Kidney epithelial cell (primary cell): ENCODE data around the gene PDIA6. TPM values are rescaled to one million over a fixed set of nuclear protein-coding genes. Genes with fewer than 3 reads are reported as not detected.

Source experiments
- DNase-seq: peaks from one replicate; pipeline ENCODE4 v3.0.0-alpha.2; 2010; ENCODE audit warnings: low read depth
- H3K27me3 ChIP-seq: 2 replicates; pipeline ENCODE4 v1.6.0; 2011; ENCODE audit warnings: low read length; ENCODE audit not compliant: control insufficient read depth, insufficient read depth
- H3K36me3 ChIP-seq: 2 replicates; pipeline ENCODE4 v1.5.1; 2011; ENCODE audit warnings: low read length; ENCODE audit not compliant: control insufficient read depth, insufficient read depth
- H3K4me3 ChIP-seq: 2 replicates; pipeline ENCODE4 v1.5.1; 2011; ENCODE audit warnings: low read depth, mild to moderate bottlenecking, control low read depth, low read length
- total RNA-seq: library from RNA; depleted of rRNA; stranded (reverse); fragments of >200 nt; gene quantifications from 2 replicates; pipeline ENCODE4 v1.2.3, GENCODE V29; 2015
- TF ChIP-seq, protein P1 (sequence below): IDR thresholded peaks from 2 replicates; pipeline ENCODE4 v1.5.1; 2011; ENCODE audit warnings: mild to moderate bottlenecking, moderate library complexity, low read length, control low read depth, inconsistent platforms; ENCODE audit not compliant: insufficient read depth, poor library complexity, severe bottlenecking

The PDIA6 gene
- total RNA-seq, 1 donor from 2014 or later = 328 TPM

DNA sequence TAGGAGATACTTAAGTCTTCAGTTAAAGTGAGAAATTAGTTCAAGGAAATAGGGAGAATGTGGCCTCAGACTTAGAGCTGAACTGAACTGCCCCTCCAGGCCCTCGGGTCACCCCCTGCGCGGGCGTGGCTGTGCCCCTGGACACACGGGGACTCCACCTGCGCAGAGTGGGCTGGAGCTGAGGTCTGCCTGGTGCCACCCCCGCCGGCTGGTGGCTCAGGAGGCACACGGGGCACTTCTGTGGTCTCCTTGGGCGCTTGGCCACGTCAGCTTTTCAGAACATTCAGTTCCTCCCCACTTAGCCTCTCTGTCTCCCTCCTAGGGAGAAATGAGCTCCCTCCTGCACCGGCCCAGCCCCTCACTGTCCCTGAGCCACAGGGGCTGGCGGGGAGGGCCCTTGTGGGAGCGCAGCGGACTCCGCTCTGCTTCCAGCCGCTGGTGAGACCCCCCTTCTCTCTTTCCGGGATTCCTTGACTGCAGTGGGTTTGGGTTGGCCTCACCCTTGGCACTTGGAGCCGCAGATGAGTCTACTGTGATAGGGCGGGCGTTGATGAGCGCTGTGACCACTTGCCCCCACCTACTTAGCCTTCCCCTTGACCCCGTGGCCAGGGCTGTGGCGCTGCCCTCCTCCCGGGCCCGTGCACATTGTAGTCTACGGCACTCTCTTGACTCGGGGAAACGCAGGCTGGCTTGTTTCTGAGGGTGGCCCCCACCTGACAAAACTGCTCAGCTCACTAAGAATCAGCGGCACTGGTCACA lies 18.2 kb upstream of the PDIA6 start:
- Histone ChIP-seq H3K27me3 (peaks cover 33% of the 10 kb centered on the region), H3K4me3 (no peak overlapping the region), H3K36me3 (no peaks in the 10 kb centered on the region)
- TF ChIP-seq, protein P1, sequence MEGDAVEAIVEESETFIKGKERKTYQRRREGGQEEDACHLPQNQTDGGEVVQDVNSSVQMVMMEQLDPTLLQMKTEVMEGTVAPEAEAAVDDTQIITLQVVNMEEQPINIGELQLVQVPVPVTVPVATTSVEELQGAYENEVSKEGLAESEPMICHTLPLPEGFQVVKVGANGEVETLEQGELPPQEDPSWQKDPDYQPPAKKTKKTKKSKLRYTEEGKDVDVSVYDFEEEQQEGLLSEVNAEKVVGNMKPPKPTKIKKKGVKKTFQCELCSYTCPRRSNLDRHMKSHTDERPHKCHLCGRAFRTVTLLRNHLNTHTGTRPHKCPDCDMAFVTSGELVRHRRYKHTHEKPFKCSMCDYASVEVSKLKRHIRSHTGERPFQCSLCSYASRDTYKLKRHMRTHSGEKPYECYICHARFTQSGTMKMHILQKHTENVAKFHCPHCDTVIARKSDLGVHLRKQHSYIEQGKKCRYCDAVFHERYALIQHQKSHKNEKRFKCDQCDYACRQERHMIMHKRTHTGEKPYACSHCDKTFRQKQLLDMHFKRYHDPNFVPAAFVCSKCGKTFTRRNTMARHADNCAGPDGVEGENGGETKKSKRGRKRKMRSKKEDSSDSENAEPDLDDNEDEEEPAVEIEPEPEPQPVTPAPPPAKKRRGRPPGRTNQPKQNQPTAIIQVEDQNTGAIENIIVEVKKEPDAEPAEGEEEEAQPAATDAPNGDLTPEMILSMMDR = no peak
- no peak for DNase-seq

DNA sequence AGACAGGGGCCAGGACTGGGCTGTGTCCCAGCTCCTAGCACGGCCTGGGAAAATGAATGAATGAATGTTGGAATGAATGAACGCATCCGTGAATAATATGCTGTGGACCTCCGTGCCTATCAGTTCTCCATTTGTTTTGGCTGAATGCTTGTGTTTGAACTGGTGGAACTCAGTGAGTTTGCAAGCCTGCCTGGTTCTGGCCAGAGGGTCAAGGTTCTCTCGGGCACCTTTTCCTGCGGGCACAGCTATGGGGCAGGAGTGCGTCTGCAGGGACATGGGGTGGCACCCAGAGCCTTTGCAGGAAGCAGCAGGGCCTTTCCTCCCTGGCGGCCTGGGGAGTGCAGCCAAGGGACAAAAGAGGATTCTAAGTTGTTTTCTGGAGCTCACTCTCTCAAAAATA lies 17.6 kb upstream of the PDIA6 start:
- TF ChIP-seq, protein P1 = no peak
- no peak for DNase-seq
- H3K27me3 ChIP-seq = peaks cover 33% of the 10 kb centered on the region
- no peaks in the 10 kb centered on the region for H3K36me3 ChIP-seq
- H3K4me3 ChIP-seq = no peak overlapping the region

DNA sequence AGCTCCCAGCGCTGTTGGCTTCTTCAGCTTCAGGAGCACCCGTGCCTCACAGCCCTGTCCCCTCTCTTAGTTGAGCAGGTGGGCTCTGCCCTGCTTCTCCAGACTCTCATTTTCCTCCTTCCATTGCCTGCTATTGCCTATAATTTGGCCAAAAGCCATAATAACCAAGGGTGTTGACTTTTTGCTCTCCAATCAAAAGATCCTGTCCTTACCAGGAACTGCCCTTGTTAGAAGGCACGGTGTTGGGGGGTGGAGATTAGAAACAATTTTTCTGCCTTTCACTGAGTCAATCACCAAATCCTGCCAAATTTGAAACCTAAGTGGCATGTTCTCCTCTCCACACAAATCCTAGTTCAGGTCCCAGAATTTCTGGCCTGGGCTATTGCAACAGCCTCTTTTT lies 16.7 kb upstream of the PDIA6 start:
- Histone ChIP-seq H3K36me3 (no peaks in the 10 kb centered on the region), H3K27me3 (peaks cover 33% of the 10 kb centered on the region), H3K4me3 (no peak overlapping the region)
- DNase-seq = no peak
- TF ChIP-seq, protein P1 = no peak

DNA sequence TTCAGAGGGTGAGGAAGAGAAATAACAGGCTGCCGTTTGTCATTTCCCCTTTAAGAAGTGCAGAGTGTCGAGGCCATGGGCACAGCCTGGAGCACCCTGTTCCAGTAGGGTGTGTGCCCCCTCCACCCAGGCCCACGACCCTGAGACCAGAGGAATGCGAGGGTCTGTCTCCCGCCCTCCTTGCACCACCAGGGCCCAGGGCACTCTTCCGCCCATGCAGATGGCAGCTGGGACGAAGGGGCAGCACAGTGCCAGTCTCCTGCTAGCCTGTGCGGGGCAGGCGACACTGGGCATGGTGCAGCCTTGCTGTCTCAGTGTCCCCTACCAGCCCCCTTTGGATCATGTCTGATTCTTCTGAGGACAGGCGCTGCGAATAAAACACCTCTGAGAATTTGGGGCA lies 15.8 kb upstream of the PDIA6 start:
- Histone ChIP-seq H3K4me3 (no peak overlapping the region), H3K27me3 (peaks cover 31% of the 10 kb centered on the region), H3K36me3 (no peaks in the 10 kb centered on the region)
- no peak for DNase-seq
- TF ChIP-seq, protein P1 = no peak

DNA sequence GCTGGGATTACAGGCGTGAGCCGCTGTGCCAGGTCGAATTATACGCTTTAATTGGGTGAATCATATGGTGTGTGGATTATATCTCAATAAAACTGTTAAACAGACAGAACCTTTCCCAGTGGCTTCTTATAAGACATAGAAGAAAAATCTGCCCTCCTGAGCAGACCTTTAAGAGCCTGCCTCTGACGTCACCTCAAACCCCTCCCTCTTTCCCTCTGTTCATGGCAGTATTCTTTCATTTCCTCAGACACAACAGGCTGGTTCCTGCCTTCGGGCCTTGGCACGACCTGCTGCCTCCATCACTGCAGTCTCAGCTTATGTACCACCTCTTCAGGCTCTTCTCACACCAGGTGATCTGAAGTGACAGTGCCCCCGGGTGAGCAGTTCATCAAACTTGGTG lies 14.0 kb upstream of the PDIA6 start:
- H3K4me3 ChIP-seq = no peak overlapping the region
- TF ChIP-seq, protein P1 = no peak
- H3K36me3 ChIP-seq = no peaks in the 10 kb centered on the region
- peaks cover 25% of the 10 kb centered on the region for H3K27me3 ChIP-seq
- no peak for DNase-seq

DNA sequence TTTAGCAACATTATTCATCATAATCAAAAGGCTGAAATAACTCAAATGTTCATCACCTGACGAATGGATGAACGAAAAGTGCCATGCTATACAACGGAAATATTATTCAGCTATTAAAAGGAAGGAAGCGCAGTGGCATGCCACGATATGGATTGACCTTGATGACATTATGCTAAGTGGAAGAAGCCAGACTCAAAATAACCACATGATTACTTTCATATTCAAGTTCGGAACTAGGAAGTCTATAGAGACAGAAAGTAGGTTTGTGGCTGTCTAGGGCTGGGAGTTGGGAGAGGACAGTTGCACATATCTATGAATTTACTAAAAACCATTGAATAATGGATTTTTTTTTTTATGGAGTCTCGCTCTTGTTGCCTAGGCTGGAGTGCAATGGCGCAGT lies 13.4 kb upstream of the PDIA6 start:
- Histone ChIP-seq H3K4me3 (no peak overlapping the region), H3K36me3 (no peaks in the 10 kb centered on the region), H3K27me3 (peaks cover 19% of the 10 kb centered on the region)
- TF ChIP-seq, protein P1 = no peak
- DNase-seq = no peak
